Measurements from ENCODE around the gene SGMS2.

Gene SGMS2

GRCh38 chr4:107835406-107835805 is 10.7 kb downstream of the SGMS2 start:
- POLR2A ChIA-PET (ENCODE audit: low non-redundant PET) = no interaction called here
- H3K27ac ChIP-seq = no peak overlapping the region
- DNase-seq (ENCODE audit: low spot score) = no peak
- CTCF ChIA-PET = no interaction called here
- no peak for TF ChIP-seq CTCF (conservative IDR thresholded peaks at IDR 0.05; ENCODE audit: low read depth)

DNA sequence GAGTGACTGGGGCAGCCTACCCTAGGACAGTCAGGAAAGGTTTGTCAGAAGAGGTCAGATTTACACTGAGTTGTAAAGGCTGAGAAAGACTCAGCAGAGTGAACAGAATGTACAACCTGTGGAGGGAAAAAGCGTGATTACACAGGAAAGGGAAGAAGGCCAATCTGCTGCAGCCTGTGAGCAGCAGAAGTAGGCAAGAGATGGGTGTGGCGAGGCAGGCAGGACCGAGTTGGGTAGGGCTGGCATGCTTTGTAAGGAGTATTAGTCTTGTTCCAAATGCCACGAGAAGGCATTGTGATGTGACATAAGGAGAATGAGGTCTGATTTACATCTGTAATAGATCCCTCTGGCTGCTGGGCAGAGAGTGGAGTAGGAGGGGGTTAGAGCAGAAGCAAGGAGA is 12.6 kb downstream of the SGMS2 start:
- H3K27ac ChIP-seq = peak overlapping the region; percentile 45; the same call in 1 of the 2 replicates
- POLR2A ChIA-PET (ENCODE audit: low non-redundant PET) = no interaction called here
- CTCF ChIA-PET = no interaction called here
- no peak for DNase-seq (ENCODE audit: low spot score)
- TF ChIP-seq CTCF (conservative IDR thresholded peaks at IDR 0.05; ENCODE audit: low read depth) = no peak

- H3K27ac ChIP-seq = no peak overlapping the region
- ChIA-PET POLR2A (ENCODE audit: low non-redundant PET) (no interaction called here), CTCF (no interaction called here)
- TF ChIP-seq CTCF (conservative IDR thresholded peaks at IDR 0.05; ENCODE audit: low read depth) = no peak
- DNase-seq (ENCODE audit: low spot score) = no peak
Observed at GRCh38 chr4:107837776-107838618, 13.3 kb downstream of the SGMS2 start.

DNA sequence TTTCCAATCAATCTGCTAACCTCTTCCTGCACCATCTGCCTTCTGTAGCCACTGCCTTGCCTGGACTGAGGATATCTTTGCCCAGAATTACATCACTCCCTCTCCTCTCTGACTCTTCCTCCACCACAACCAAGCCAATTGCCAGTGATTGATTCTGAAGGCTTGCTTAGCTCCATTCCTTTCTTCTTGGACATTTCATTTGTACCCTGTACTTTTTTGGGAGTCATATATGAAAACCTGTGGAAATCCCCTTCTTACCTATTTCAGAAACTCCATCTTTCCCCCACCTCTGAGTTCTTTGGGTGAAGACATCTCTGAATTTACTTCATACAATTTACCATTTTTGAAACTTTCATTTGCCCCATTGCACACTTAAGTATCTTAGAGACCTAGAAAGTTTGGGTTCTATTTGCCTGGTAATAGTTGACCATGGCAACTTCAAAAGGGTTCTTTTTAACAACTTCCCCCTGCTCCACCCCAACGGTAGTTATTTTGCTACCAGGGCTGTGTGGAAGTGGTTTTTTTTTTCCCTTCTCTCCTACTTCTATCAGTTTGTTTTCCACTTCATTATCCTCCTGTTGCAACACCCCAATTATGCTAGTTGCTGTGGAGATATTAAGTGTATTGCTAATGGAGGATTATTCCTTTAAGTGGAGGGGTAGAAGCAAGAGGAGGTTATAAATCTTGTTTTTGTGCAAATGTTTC is 14.3 kb downstream of the SGMS2 start:
- H3K27ac ChIP-seq = no peak overlapping the region
- TF ChIP-seq CTCF (conservative IDR thresholded peaks at IDR 0.05; ENCODE audit: low read depth) = no peak
- DNase-seq (ENCODE audit: low spot score) = no peak

GRCh38 chr4:107843391-107843790 is 18.7 kb downstream of the SGMS2 start:
- no peak overlapping the region for H3K27ac ChIP-seq
- ChIA-PET CTCF (no interaction called here), POLR2A (ENCODE audit: low non-redundant PET) (no interaction called here)
- DNase-seq (ENCODE audit: low spot score) = no peak
- TF ChIP-seq CTCF (conservative IDR thresholded peaks at IDR 0.05; ENCODE audit: low read depth) = no peak

More for the DNA sequence above, 14.3 kb downstream of the SGMS2 start:
- ChIA-PET POLR2A (ENCODE audit: low non-redundant PET) (no interaction called here), CTCF (no interaction called here)

GRCh38 chr4:107845681-107846080 is 20.9 kb downstream of the SGMS2 start:
- POLR2A ChIA-PET (ENCODE audit: low non-redundant PET) = no interaction called here
- TF ChIP-seq CTCF (conservative IDR thresholded peaks at IDR 0.05; ENCODE audit: low read depth) = no peak
- CTCF ChIA-PET = interaction anchor here (0.8 kb wide), 1 partner anchor 8 kb away, joined by 3 read pairs; no protein-coding TSS in a partner anchor
- no peak for DNase-seq (ENCODE audit: low spot score)
- no peak overlapping the region for H3K27ac ChIP-seq
